ENCODE data around the gene CHPT1. TPM values are rescaled to one million over a fixed set of nuclear protein-coding genes. Genes with fewer than 3 reads are reported as not detected.

Gene CHPT1
- total and polyA plus RNA-seq, 2 experiments from 2014 or later, result 22.2 to 23.0 TPM

DNA sequence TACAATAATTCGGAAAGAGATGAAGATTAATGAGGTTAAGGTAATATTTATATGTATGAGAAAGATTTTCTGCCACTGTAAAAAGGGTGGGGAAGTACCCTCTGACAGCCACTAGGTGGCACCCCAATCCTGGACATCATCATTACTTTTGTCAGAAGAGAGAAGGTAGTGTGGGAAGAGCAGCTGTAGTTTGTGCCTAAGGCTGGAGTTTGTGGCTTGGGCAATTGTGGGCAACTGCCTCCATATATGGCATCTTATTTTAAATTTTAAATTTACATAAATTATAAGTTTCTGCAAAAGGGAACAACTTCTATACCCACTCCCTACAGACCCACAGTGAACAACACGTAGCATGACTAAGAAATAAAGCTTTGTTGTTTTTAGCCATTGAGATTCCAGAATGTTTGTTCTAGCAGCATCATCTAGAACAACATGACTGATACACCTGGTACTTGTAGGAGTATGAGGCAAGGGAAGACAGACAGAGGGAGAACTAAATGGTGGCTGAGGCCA, 76.3 kb downstream of the CHPT1 start:
- ATAC-seq, result peak; percentile 83
- no peaks in the 10 kb centered on the region for H3K27me3 Mint-ChIP-seq (ENCODE audit: insufficient read depth, low read depth, poor library complexity)
- no peaks in the 10 kb centered on the region for H3K9me3 Mint-ChIP-seq
- H3K27ac Mint-ChIP-seq, result no peak overlapping the region; the same call in 1 of the 2 replicates
- H3K4me3 ChIP-seq, result no peak overlapping the region
- no peaks in the 10 kb centered on the region for H3K27me3 ChIP-seq (ENCODE audit: insufficient read depth)
- H3K4me2 ChIP-seq, result no peak overlapping the region
- H3K4me1 ChIP-seq (ENCODE audit: insufficient read depth), result no peaks in the 10 kb centered on the region
- no peak overlapping the region for H3K27ac ChIP-seq (ENCODE audit: low read depth)
- H4K20me1 ChIP-seq (replicated peaks; ENCODE audit: insufficient read depth), result peaks cover 5% of the 10 kb centered on the region; the same call in 1 of the 2 replicates
- H3K79me2 ChIP-seq (replicated peaks; ENCODE audit: insufficient read depth), result no peaks in the 10 kb centered on the region
- H3K4me1 Mint-ChIP-seq, result no peaks in the 10 kb centered on the region
- TF ChIP-seq, protein P1, sequence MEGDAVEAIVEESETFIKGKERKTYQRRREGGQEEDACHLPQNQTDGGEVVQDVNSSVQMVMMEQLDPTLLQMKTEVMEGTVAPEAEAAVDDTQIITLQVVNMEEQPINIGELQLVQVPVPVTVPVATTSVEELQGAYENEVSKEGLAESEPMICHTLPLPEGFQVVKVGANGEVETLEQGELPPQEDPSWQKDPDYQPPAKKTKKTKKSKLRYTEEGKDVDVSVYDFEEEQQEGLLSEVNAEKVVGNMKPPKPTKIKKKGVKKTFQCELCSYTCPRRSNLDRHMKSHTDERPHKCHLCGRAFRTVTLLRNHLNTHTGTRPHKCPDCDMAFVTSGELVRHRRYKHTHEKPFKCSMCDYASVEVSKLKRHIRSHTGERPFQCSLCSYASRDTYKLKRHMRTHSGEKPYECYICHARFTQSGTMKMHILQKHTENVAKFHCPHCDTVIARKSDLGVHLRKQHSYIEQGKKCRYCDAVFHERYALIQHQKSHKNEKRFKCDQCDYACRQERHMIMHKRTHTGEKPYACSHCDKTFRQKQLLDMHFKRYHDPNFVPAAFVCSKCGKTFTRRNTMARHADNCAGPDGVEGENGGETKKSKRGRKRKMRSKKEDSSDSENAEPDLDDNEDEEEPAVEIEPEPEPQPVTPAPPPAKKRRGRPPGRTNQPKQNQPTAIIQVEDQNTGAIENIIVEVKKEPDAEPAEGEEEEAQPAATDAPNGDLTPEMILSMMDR (conservative IDR thresholded peaks at IDR 0.05; ENCODE audit: low read depth in 2 of 2), result peak; percentile 92 to 99
- TF ChIP-seq, protein P2, sequence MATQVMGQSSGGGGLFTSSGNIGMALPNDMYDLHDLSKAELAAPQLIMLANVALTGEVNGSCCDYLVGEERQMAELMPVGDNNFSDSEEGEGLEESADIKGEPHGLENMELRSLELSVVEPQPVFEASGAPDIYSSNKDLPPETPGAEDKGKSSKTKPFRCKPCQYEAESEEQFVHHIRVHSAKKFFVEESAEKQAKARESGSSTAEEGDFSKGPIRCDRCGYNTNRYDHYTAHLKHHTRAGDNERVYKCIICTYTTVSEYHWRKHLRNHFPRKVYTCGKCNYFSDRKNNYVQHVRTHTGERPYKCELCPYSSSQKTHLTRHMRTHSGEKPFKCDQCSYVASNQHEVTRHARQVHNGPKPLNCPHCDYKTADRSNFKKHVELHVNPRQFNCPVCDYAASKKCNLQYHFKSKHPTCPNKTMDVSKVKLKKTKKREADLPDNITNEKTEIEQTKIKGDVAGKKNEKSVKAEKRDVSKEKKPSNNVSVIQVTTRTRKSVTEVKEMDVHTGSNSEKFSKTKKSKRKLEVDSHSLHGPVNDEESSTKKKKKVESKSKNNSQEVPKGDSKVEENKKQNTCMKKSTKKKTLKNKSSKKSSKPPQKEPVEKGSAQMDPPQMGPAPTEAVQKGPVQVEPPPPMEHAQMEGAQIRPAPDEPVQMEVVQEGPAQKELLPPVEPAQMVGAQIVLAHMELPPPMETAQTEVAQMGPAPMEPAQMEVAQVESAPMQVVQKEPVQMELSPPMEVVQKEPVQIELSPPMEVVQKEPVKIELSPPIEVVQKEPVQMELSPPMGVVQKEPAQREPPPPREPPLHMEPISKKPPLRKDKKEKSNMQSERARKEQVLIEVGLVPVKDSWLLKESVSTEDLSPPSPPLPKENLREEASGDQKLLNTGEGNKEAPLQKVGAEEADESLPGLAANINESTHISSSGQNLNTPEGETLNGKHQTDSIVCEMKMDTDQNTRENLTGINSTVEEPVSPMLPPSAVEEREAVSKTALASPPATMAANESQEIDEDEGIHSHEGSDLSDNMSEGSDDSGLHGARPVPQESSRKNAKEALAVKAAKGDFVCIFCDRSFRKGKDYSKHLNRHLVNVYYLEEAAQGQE (IDR thresholded peaks at IDR 0.05; ENCODE audit: unreplicated experiment), result no peak
- H3K36me3 Mint-ChIP-seq (ENCODE audit: low read depth), result peaks cover 16% of the 10 kb centered on the region; the same call in 2 of the 3 replicates
- H3K9me2 ChIP-seq (ENCODE audit: insufficient read depth), result no peaks in the 10 kb centered on the region
- DNase-seq (ENCODE audit: low spot score), result peak; percentile 74
- H3K36me3 ChIP-seq (ENCODE audit: insufficient read depth), result peaks cover 8% of the 10 kb centered on the region; the same call in 1 of the 2 replicates
- no peak overlapping the region for H2AFZ ChIP-seq
- H3K4me3 Mint-ChIP-seq, result no peak overlapping the region
- no peaks in the 10 kb centered on the region for H3F3A ChIP-seq (replicated peaks; ENCODE audit: low read depth)

DNA sequence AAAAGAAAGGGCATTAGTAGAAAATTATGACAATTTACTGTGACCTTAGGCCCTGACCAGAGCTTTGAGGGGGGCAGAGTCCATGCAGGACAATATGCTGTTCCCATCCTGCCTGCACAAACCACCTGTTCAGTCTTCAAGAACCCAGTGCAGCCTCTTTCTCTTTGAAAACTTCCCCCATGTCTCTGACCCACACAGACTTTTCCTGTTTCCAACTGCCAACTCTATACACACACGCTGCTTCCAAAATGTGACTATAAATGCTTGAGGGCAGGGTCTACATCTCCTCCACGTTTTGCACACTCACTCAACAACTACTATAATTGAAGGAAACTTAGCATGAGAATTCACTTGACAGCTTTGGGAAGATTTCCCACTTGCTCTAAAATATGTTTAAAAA, 78.4 kb downstream of the CHPT1 start:
- H2AFZ ChIP-seq, result no peak overlapping the region
- DNase-seq (ENCODE audit: low spot score), result no peak
- Mint-ChIP-seq H3K9me3 (no peaks in the 10 kb centered on the region), H3K4me1 (no peaks in the 10 kb centered on the region), H3K27me3 (ENCODE audit: insufficient read depth, low read depth, poor library complexity) (no peaks in the 10 kb centered on the region), H3K4me3 (no peak overlapping the region), H3K27ac (no peak overlapping the region), H3K36me3 (ENCODE audit: low read depth) (peaks cover 9% of the 10 kb centered on the region; the same call in 2 of the 3 replicates)
- peaks cover 13% of the 10 kb centered on the region for H3K36me3 ChIP-seq (ENCODE audit: insufficient read depth)
- H3K4me2 ChIP-seq, result no peak overlapping the region
- ATAC-seq, result no peak
- H3K79me2 ChIP-seq (replicated peaks; ENCODE audit: insufficient read depth), result no peaks in the 10 kb centered on the region
- H3K4me3 ChIP-seq, result no peak overlapping the region
- H3K4me1 ChIP-seq (ENCODE audit: insufficient read depth), result no peaks in the 10 kb centered on the region
- H3K27ac ChIP-seq (ENCODE audit: low read depth), result peak overlapping the region; percentile 2; the same call in 1 of the 2 replicates
- H4K20me1 ChIP-seq (replicated peaks; ENCODE audit: insufficient read depth), result peaks cover 5% of the 10 kb centered on the region; the same call in 1 of the 2 replicates
- no peaks in the 10 kb centered on the region for H3K27me3 ChIP-seq (ENCODE audit: insufficient read depth)
- no peaks in the 10 kb centered on the region for H3F3A ChIP-seq (replicated peaks; ENCODE audit: low read depth)
- no peaks in the 10 kb centered on the region for H3K9me2 ChIP-seq (ENCODE audit: insufficient read depth)
- TF ChIP-seq ZNF331 (CRISPR knock-in tag; IDR thresholded peaks at IDR 0.05; ENCODE audit: low read depth) (no peak), ZNF114 (CRISPR knock-in tag; IDR thresholded peaks at IDR 0.05) (no peak), POLR2AphosphoS5 (IDR thresholded peaks at IDR 0.05; ENCODE audit: low read depth) (no peak), EZH2 (IDR thresholded peaks at IDR 0.05; ENCODE audit: low read depth, unreplicated experiment) (no peak), NANOG (IDR thresholded peaks at IDR 0.05; ENCODE audit: borderline replicate concordance) (no peak), STAT1 (IDR thresholded peaks at IDR 0.05; ENCODE audit: unreplicated experiment) (no peak)
- TF ChIP-seq, protein P2 (IDR thresholded peaks at IDR 0.05; ENCODE audit: unreplicated experiment), result no peak
